WTC11 (cell line): ENCODE data around the gene SPRR2D. TPM values are rescaled to one million over a fixed set of nuclear protein-coding genes. Genes with fewer than 3 reads are reported as not detected.

Experiments
- ATAC-seq: fragments of 200-7000 bp; cut with Tn5 transposase; 2 replicates; pipeline ENCODE4 v1.10.0; 2021; ENCODE audit warnings: mild to moderate bottlenecking, moderate library complexity
- CTCF ChIA-PET: fragments of 300-600 bp; sonication (Branson Sonifier 250); formaldehyde crosslinking; loops from one replicate; lab custom pipeline; 2021; ENCODE audit warnings: antibody characterized with exemption; lab: Charles Lee
- POLR2A ChIA-PET: fragments of 350-600 bp; sonication (Branson Sonifier 250); formaldehyde crosslinking; loops from one replicate; lab custom pipeline; 2021; ENCODE audit warnings: antibody characterized with exemption; lab: Charles Lee
- DNase-seq: peaks from one replicate; pipeline ENCODE4 v3.0.0; 2021; ENCODE audit warnings: low spot score
- H3K27ac Mint-ChIP-seq: 2 replicates; pipeline ENCODE4 v1.8.0; 2021; ENCODE audit warnings: mixed read lengths
- H3K27me3 Mint-ChIP-seq: 2 replicates; pipeline ENCODE4 v1.8.0; 2021; ENCODE audit warnings: low read depth, mild to moderate bottlenecking, moderate library complexity, mixed read lengths
- H3K36me3 Mint-ChIP-seq: 2 replicates; pipeline ENCODE4 v1.8.0; 2021; ENCODE audit warnings: mixed read lengths
- H3K4me1 Mint-ChIP-seq: 2 replicates; pipeline ENCODE4 v1.8.0; 2022; ENCODE audit warnings: mixed read lengths
- H3K4me3 Mint-ChIP-seq: 2 replicates; pipeline ENCODE4 v1.8.0; 2021; ENCODE audit warnings: mild to moderate bottlenecking, moderate library complexity, mixed read lengths
- H3K9me3 Mint-ChIP-seq: 2 replicates; pipeline ENCODE4 v1.8.0; 2021; ENCODE audit warnings: mixed read lengths
- ATF3 ChIP-seq: sonication (generic); formaldehyde crosslinking; conservative IDR thresholded peaks from 2 replicates; pipeline ENCODE4 v1.8.1; 2022; ENCODE audit warnings: mild to moderate bottlenecking, missing genetic modification reagents
- CTCF ChIP-seq: fragments of 200-600 bp; IDR thresholded peaks from 2 replicates; pipeline ENCODE4 v1.8.0; 2022; ENCODE audit warnings: antibody characterized with exemption
- E2F1 ChIP-seq: sonication (generic); formaldehyde crosslinking; IDR thresholded peaks from 2 replicates; pipeline ENCODE4 v1.8.0; 2022; ENCODE audit warnings: mild to moderate bottlenecking, missing genetic modification reagents
- GABPB1 ChIP-seq: sonication (generic); formaldehyde crosslinking; IDR thresholded peaks from 2 replicates; pipeline ENCODE4 v1.8.1; 2023; ENCODE audit warnings: mild to moderate bottlenecking, missing genetic modification reagents
- HMGA2 ChIP-seq: fragments of 250-450 bp; sonication (Bioruptor Pico); IDR thresholded peaks from 2 replicates; pipeline ENCODE4 v1.4.0; 2021; ENCODE audit warnings: mild to moderate bottlenecking, moderate library complexity
- JAZF1 ChIP-seq: fragments of 250-450 bp; sonication (Bioruptor Pico); IDR thresholded peaks from 2 replicates; pipeline ENCODE4 v1.9.0; 2021; ENCODE audit warnings: moderate library complexity, mild to moderate bottlenecking, inconsistent platforms
- JUN ChIP-seq: sonication (generic); formaldehyde crosslinking; IDR thresholded peaks from 2 replicates; pipeline ENCODE4 v1.8.0; 2023; ENCODE audit warnings: mild to moderate bottlenecking, missing genetic modification reagents
- KAT7 ChIP-seq: sonication (generic); formaldehyde crosslinking; IDR thresholded peaks from 2 replicates; pipeline ENCODE4 v1.8.1; 2023; ENCODE audit warnings: missing genetic modification reagents, mild to moderate bottlenecking, borderline replicate concordance
- NFATC4 ChIP-seq: fragments of 250-450 bp; sonication (Bioruptor Pico); IDR thresholded peaks from 2 replicates; pipeline ENCODE4 v1.9.0; 2021; ENCODE audit warnings: mild to moderate bottlenecking
- OVOL2 ChIP-seq: fragments of 250-450 bp; sonication (Bioruptor Pico); IDR thresholded peaks from 2 replicates; pipeline ENCODE4 v1.9.0; 2021; ENCODE audit warnings: mild to moderate bottlenecking, borderline replicate concordance
- PRDM15 ChIP-seq: sonication (generic); formaldehyde crosslinking; IDR thresholded peaks from 2 replicates; pipeline ENCODE4 v1.8.0; 2022; ENCODE audit warnings: missing genetic modification reagents
- PREB ChIP-seq: sonication (generic); formaldehyde crosslinking; IDR thresholded peaks from 2 replicates; pipeline ENCODE4 v1.8.1; 2022; ENCODE audit warnings: mild to moderate bottlenecking, missing genetic modification reagents, moderate library complexity, borderline replicate concordance
- SMAD3 ChIP-seq: sonication (generic); formaldehyde crosslinking; IDR thresholded peaks from 2 replicates; pipeline ENCODE4 v1.8.0; 2022; ENCODE audit warnings: missing genetic modification reagents, mild to moderate bottlenecking, borderline replicate concordance
- SOX15 ChIP-seq: fragments of 250-450 bp; sonication (Bioruptor Pico); IDR thresholded peaks from 2 replicates; pipeline ENCODE4 v1.9.0; 2021; ENCODE audit warnings: mild to moderate bottlenecking
- STAT6 ChIP-seq: sonication (generic); formaldehyde crosslinking; conservative IDR thresholded peaks from 2 replicates; pipeline ENCODE4 v1.8.1; 2023; ENCODE audit warnings: mild to moderate bottlenecking, low read depth, missing genetic modification reagents, moderate library complexity
- TCF7 ChIP-seq: sonication (generic); formaldehyde crosslinking; IDR thresholded peaks from 2 replicates; pipeline ENCODE4 v1.8.0; 2022; ENCODE audit warnings: mild to moderate bottlenecking, low read depth, missing genetic modification reagents, moderate library complexity
- TEAD1 ChIP-seq: sonication (generic); formaldehyde crosslinking; IDR thresholded peaks from 2 replicates; pipeline ENCODE4 v1.8.0; 2022; ENCODE audit warnings: mild to moderate bottlenecking, missing genetic modification reagents
- USF1 ChIP-seq: sonication (generic); formaldehyde crosslinking; IDR thresholded peaks from 2 replicates; pipeline ENCODE4 v1.8.0; 2022; ENCODE audit warnings: mild to moderate bottlenecking, missing genetic modification reagents
- ZMAT4 ChIP-seq: fragments of 250-450 bp; sonication (Bioruptor Pico); IDR thresholded peaks from 2 replicates; pipeline ENCODE4 v1.9.0; 2021; ENCODE audit warnings: mild to moderate bottlenecking
- ZNF219 ChIP-seq: sonication (generic); formaldehyde crosslinking; IDR thresholded peaks from 2 replicates; pipeline ENCODE4 v1.8.0; 2023; ENCODE audit warnings: missing genetic modification reagents, mild to moderate bottlenecking, borderline replicate concordance
- ZNF232 ChIP-seq: sonication (generic); formaldehyde crosslinking; IDR thresholded peaks from 2 replicates; pipeline ENCODE4 v1.8.0; 2022; ENCODE audit warnings: mild to moderate bottlenecking, missing genetic modification reagents
- ZNF263 ChIP-seq: sonication (generic); formaldehyde crosslinking; IDR thresholded peaks from 2 replicates; pipeline ENCODE4 v1.8.1; 2022; ENCODE audit warnings: low read depth, mild to moderate bottlenecking, moderate library complexity, missing genetic modification reagents
- ZNF416 ChIP-seq: fragments of 250-450 bp; sonication (Bioruptor Pico); IDR thresholded peaks from 2 replicates; pipeline ENCODE4 v1.9.0; 2021; ENCODE audit warnings: mild to moderate bottlenecking, inconsistent platforms
- ZNF425 ChIP-seq: fragments of 250-450 bp; sonication (Bioruptor Pico); conservative IDR thresholded peaks from 2 replicates; pipeline ENCODE4 v1.9.0; 2021; ENCODE audit warnings: mild to moderate bottlenecking
- total RNA-seq: library from RNA; stranded (reverse); gene quantifications from 3 replicates; pipeline ENCODE4 v1.2.3, GENCODE V29; 2021

The SPRR2D gene
- total RNA-seq, 1 experiment from 2014 or later, result not detected

- TF ChIP-seq USF1 (CRISPR knock-in tag) (no peak), ZNF416 (CRISPR knock-in tag) (no peak), OVOL2 (CRISPR knock-in tag) (no peak), ZMAT4 (CRISPR knock-in tag) (no peak), ZNF263 (CRISPR knock-in tag) (no peak), HMGA2 (CRISPR knock-in tag) (no peak)
Observed at GRCh38 chr1:152999818-153000217, 41.1 kb downstream of the SPRR2D start (continued).

- ATAC-seq, result no peak
- peaks cover 6% of the 10 kb centered on the region; the same call in 1 of the 2 replicates for H3K36me3 Mint-ChIP-seq
- no peak for DNase-seq
- ChIA-PET CTCF (no interaction called here), POLR2A (no interaction called here)
- H3K27me3 Mint-ChIP-seq, result no peaks in the 10 kb centered on the region; the same call in 1 of the 2 replicates
- H3K4me1 Mint-ChIP-seq, result peaks cover 12% of the 10 kb centered on the region
- H3K4me3 Mint-ChIP-seq, result no peak overlapping the region
- H3K9me3 Mint-ChIP-seq, result peaks cover 20% of the 10 kb centered on the region
- H3K27ac Mint-ChIP-seq, result no peak overlapping the region
- TF ChIP-seq E2F1 (no peak), PRDM15 (CRISPR knock-in tag) (no peak), SOX15 (CRISPR knock-in tag) (no peak), TCF7 (no peak), JUN (CRISPR knock-in tag) (no peak), GABPB1 (CRISPR knock-in tag) (no peak), ATF3 (CRISPR knock-in tag) (no peak), ZNF425 (CRISPR knock-in tag) (no peak), ZNF219 (CRISPR knock-in tag) (no peak), STAT6 (CRISPR knock-in tag) (no peak), TEAD1 (CRISPR knock-in tag) (no peak), ZNF232 (no peak), PREB (CRISPR knock-in tag) (no peak), NFATC4 (CRISPR knock-in tag) (no peak), SMAD3 (CRISPR knock-in tag) (no peak), JAZF1 (no peak), CTCF (no peak), KAT7 (no peak)
Observed at GRCh38 chr1:152998476-152998875, 42.4 kb downstream of the SPRR2D start.
